ENCODE measurements around the gene TRABD2B. TPM values are rescaled to one million over a fixed set of nuclear protein-coding genes. Genes with fewer than 3 reads are reported as not detected.

Gene TRABD2B
- total RNA-seq, 6 donors from 2014 or later, result under 0.01 to 2.1 (median 0.62) TPM

GRCh38 chr1:47840393-47841190 is 156.6 kb downstream of the TRABD2B start:
- Histone ChIP-seq H3K36me3 (no peaks in the 10 kb centered on the region), H3K4me3 (no peak overlapping the region), H3K27me3 (no peaks in the 10 kb centered on the region), H3K27ac (no peak overlapping the region), H3K9me3 (peaks cover 0 to 3% (median under 1%) of the 10 kb centered on the region in 4 donors), H3K4me1 (no peaks in the 10 kb centered on the region)
- 81 to 90% methylated on average over 4 of the region's 4 CpGs for WGBS, 2 donors
- DNase-seq, result no peak
- no peak for ATAC-seq (ENCODE audit: low FRiP score in 2 of 2)
- no peak for TF ChIP-seq POLR2A (IDR thresholded peaks at IDR 0.05)
- no peak for TF ChIP-seq EP300 (IDR thresholded peaks at IDR 0.05)
- no peak for TF ChIP-seq CTCF (IDR thresholded peaks at IDR 0.05)
- TF ChIP-seq POLR2AphosphoS5 (IDR thresholded peaks at IDR 0.05), result no peak

- Histone ChIP-seq H3K27ac (no peak overlapping the region), H3K4me3 (no peak overlapping the region), H3K27me3 (no peaks in the 10 kb centered on the region), H3K9me3 (peaks cover 5 to 10% (median 6%) of the 10 kb centered on the region in 4 donors), H3K4me1 (no peaks in the 10 kb centered on the region), H3K36me3 (no peaks in the 10 kb centered on the region)
- WGBS, 2 donors, result 75 to 90% methylated on average over 4 of the region's 4 CpGs
- DNase-seq, result no peak
- no peak for TF ChIP-seq CTCF (IDR thresholded peaks at IDR 0.05)
- no peak for TF ChIP-seq POLR2AphosphoS5 (IDR thresholded peaks at IDR 0.05)
- ATAC-seq (ENCODE audit: low FRiP score in 2 of 2), result no peak
Observed at GRCh38 chr1:47839433-47839760, 157.8 kb downstream of the TRABD2B start.

GRCh38 chr1:47838562-47839432 is 158.4 kb downstream of the TRABD2B start:
- no peaks in the 10 kb centered on the region for H3K4me1 ChIP-seq
- peaks cover 5 to 10% (median 6%) of the 10 kb centered on the region in 4 donors for H3K9me3 ChIP-seq
- H3K36me3 ChIP-seq, result no peaks in the 10 kb centered on the region
- WGBS, 2 donors, result 87 to 91% methylated on average over 16 of the region's 16 CpGs
- TF ChIP-seq EP300 (IDR thresholded peaks at IDR 0.05) (no peak), CTCF (IDR thresholded peaks at IDR 0.05) (no peak), POLR2A (IDR thresholded peaks at IDR 0.05) (no peak), POLR2AphosphoS5 (IDR thresholded peaks at IDR 0.05) (no peak)
- no peak overlapping the region for H3K4me3 ChIP-seq
- no peak for DNase-seq
- ATAC-seq (ENCODE audit: low FRiP score in 2 of 2), result no peak
- no peak overlapping the region for H3K27ac ChIP-seq
- H3K27me3 ChIP-seq, result no peaks in the 10 kb centered on the region

- Histone ChIP-seq H3K4me1 (no peaks in the 10 kb centered on the region), H3K36me3 (no peaks in the 10 kb centered on the region), H3K9me3 (peaks cover 5 to 10% (median 6%) of the 10 kb centered on the region in 4 donors), H3K4me3 (no peak overlapping the region), H3K27me3 (no peaks in the 10 kb centered on the region), H3K27ac (no peak overlapping the region)
- 74 to 81% methylated on average over 5 of the region's 5 CpGs for WGBS, 2 donors
- no peak for DNase-seq
- ATAC-seq (ENCODE audit: low FRiP score in 2 of 2), result no peak
- TF ChIP-seq EP300 (IDR thresholded peaks at IDR 0.05) (no peak), CTCF (IDR thresholded peaks at IDR 0.05) (no peak), POLR2A (IDR thresholded peaks at IDR 0.05) (no peak), POLR2AphosphoS5 (IDR thresholded peaks at IDR 0.05) (no peak)
Observed at GRCh38 chr1:47837866-47838561, 159.2 kb downstream of the TRABD2B start.

All from upper lobe of left lung (tissue), 6 donors.